Measurements from ENCODE around the gene DAO. TPM values are rescaled to one million over a fixed set of nuclear protein-coding genes. Genes with fewer than 3 reads are reported as not detected.
"Not testable (repeated sequence)": the region's sequence is repeated elsewhere in the genome, so short reads cannot be mapped to it uniquely, and the experiment has no call there.

Gene DAO
- total RNA-seq, 2 donors from 2014 or later: not detected

DNA sequence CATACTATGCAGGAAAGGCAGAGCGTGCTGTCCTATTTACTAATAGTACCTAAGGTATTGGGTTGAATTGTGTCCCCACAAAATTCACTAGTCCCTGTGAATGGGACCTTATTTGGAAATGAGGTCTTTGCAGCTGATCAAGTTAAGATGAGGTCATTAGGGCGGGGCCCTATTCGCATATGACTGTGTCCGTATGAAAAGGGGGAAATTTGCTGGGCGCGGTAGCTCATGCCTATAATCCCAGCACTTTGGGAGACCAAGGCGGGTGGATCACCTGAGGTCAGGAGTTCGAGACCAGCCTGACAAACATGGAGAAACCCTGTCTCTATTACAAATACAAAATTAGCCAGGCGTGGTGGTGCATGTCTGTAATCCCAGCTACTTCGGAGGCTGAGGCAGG lies 13.8 kb upstream of the DAO start:
- H3K27me3 Mint-ChIP-seq; H3K9me3 ChIP-seq (ENCODE audit: control insufficient read depth, low read length, poor library complexity, severe bottlenecking); ATAC-seq; H3K4me3 Mint-ChIP-seq; H3K27ac Mint-ChIP-seq; DNase-seq; H3K4me1 Mint-ChIP-seq; H3K36me3 Mint-ChIP-seq (ENCODE audit: low read depth): not testable (repeated sequence)

DNA sequence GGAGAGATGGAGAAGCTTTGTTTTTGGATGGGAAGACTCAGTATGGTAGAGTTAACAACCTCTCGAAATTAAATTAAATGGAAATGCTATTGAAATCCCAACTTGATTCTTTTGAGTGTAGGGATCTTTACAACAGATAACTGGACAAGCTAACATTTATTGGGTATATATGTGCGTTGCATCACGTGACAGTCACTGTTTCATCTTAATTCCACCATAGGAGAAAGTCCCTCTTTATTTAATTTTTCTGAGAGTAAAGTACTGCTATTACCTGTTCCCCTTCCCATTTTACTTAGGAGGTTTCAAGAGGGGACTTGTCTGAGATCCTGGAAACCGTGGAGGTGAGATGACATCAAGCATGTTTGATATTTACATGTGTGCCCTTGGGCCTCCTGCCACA lies 11.1 kb upstream of the DAO start:
- no peaks in the 10 kb centered on the region for H3K9me3 ChIP-seq (ENCODE audit: control insufficient read depth, low read length, poor library complexity, severe bottlenecking)
- no peak for ATAC-seq
- Mint-ChIP-seq H3K4me1 (peaks cover 2% of the 10 kb centered on the region), H3K27me3 (no peaks in the 10 kb centered on the region), H3K4me3 (no peak overlapping the region), H3K36me3 (ENCODE audit: low read depth) (no peaks in the 10 kb centered on the region), H3K27ac (no peak overlapping the region)
- no peak for DNase-seq

DNA sequence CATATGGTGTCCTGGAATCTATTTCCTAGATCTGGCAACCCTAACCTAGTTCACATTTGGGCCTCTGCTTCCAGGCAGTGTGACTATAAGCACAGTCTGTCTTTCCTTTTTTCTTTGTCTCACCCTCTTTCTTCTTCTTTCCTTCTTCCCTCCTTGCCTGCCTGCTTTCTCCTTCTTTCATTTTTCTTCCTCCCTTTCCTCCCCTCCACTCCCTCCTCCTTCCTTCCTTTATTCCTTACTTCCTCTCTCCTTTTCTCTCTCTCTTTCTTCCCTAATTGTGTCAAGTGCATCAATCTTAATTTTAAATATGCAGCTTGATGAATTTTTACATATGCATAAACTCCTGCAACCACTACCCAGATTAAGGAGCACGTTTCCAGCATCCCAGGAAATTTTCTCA lies 4.6 kb upstream of the DAO start:
- Mint-ChIP-seq H3K27ac (no peak overlapping the region), H3K27me3 (no peaks in the 10 kb centered on the region), H3K36me3 (ENCODE audit: low read depth) (no peaks in the 10 kb centered on the region), H3K4me3 (peak overlapping the region; percentile 0), H3K4me1 (peaks cover 4% of the 10 kb centered on the region)
- no peak for ATAC-seq
- DNase-seq: no peak
- no peaks in the 10 kb centered on the region for H3K9me3 ChIP-seq (ENCODE audit: control insufficient read depth, low read length, poor library complexity, severe bottlenecking)

- no peak for ATAC-seq
These were observed 4.1 kb upstream of the DAO start for GRCh38 chr12:108875682-108876361.

DNA sequence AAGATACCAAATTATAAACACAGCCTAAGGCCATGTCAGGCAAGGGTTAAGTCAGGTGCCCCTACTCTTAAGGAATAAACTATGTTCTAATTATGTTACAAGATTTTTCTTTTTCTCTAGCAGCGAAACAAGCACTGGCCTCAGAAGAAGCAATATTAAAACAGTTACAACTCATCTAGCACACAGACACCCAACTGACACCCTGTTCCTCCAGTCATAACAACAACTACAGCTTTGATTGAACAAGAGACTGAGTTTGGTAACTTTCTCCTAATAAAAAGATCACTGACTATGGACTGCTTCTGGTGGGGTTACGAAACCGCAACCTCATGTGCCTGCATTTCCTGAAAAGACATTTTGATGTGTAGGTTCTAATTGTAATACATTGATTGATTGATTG lies 3.3 kb upstream of the DAO start:
- no peaks in the 10 kb centered on the region for H3K9me3 ChIP-seq (ENCODE audit: control insufficient read depth, low read length, poor library complexity, severe bottlenecking)
- Mint-ChIP-seq H3K36me3 (ENCODE audit: low read depth) (no peaks in the 10 kb centered on the region), H3K4me1 (peaks cover 4% of the 10 kb centered on the region), H3K27me3 (no peaks in the 10 kb centered on the region), H3K4me3 (no peak overlapping the region), H3K27ac (no peak overlapping the region)
- no peak for ATAC-seq
- no peak for DNase-seq

More at GRCh38 chr12:108875682-108876361, 4.1 kb upstream of the DAO start:
- no peaks in the 10 kb centered on the region for H3K9me3 ChIP-seq (ENCODE audit: control insufficient read depth, low read length, poor library complexity, severe bottlenecking)
- no peak overlapping the region for H3K4me3 Mint-ChIP-seq
- no peaks in the 10 kb centered on the region for H3K27me3 Mint-ChIP-seq
- no peaks in the 10 kb centered on the region for H3K36me3 Mint-ChIP-seq (ENCODE audit: low read depth)
- H3K27ac Mint-ChIP-seq: no peak overlapping the region
- no peak for DNase-seq
- peaks cover 4% of the 10 kb centered on the region for H3K4me1 Mint-ChIP-seq

- H3K4me3 Mint-ChIP-seq: no peak overlapping the region
- H3K27me3 Mint-ChIP-seq: no peaks in the 10 kb centered on the region
- no peak for ATAC-seq
- no peaks in the 10 kb centered on the region for H3K4me1 Mint-ChIP-seq
- H3K27ac Mint-ChIP-seq: no peak overlapping the region
- H3K36me3 Mint-ChIP-seq (ENCODE audit: low read depth): no peaks in the 10 kb centered on the region
- no peak for DNase-seq
- H3K9me3 ChIP-seq (ENCODE audit: control insufficient read depth, low read length, poor library complexity, severe bottlenecking): no peaks in the 10 kb centered on the region
These were observed 2.1 kb downstream of the DAO start for GRCh38 chr12:108881953-108882352.

DNA sequence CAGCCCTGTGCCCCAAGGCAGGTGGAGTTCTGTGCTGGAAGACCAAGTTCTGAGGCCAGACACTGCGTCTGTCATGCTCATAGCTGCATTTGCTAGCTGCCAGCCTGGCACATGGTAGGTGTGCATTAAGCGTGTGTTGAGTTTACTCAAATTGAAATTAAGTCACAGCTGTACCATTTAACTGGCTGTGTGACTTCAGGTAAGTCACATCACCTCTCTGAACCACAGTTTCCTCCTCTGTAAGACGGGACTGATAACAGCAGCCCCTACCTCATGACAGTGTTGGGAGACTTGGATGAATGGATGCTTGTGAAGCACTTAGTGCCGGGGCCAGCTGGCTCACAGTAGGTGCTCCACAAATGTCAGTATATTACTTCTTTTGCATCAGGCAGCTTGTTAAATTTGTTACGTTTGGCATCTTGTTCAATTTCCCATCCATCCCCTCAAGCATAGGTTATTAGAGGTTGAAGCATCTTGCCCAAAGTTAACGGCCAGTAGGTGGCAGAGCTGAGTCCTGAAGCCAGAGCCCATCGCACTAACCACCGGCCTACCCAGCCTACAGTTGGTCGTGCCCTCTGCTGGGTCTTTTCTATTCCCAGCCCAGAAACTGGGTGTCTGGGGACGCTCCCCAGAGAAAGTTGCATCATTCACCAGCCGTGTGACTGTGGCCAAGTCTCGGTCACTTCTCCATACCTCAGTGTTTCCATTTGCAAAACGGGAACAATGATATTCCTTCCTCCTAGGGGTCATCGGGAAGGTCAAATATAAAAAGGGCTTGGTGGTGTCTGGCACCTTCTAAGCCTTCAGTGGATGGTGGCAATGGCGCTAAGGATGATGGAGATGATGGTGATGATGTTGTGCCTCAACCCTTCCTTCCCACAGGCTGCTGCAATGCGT lies 4.5 kb downstream of the DAO start:
- DNase-seq (peak; percentile 41 to 67 (median 45)), ATAC-seq (peak; percentile 90)
- H3K9me3 ChIP-seq (ENCODE audit: control insufficient read depth, low read length, poor library complexity, severe bottlenecking): no peaks in the 10 kb centered on the region
- Mint-ChIP-seq H3K27me3 (no peaks in the 10 kb centered on the region), H3K27ac (no peak overlapping the region), H3K36me3 (ENCODE audit: low read depth) (no peaks in the 10 kb centered on the region), H3K4me1 (no peaks in the 10 kb centered on the region), H3K4me3 (no peak overlapping the region)

GRCh38 chr12:108886873-108887629 lies 7.2 kb downstream of the DAO start:
- DNase-seq (no peak), ATAC-seq (no peak)
- Mint-ChIP-seq H3K36me3 (ENCODE audit: low read depth) (no peaks in the 10 kb centered on the region), H3K4me3 (no peak overlapping the region), H3K27me3 (no peaks in the 10 kb centered on the region), H3K27ac (no peak overlapping the region), H3K4me1 (no peaks in the 10 kb centered on the region)
- H3K9me3 ChIP-seq (ENCODE audit: control insufficient read depth, low read length, poor library complexity, severe bottlenecking): no peaks in the 10 kb centered on the region

GRCh38 chr12:108888031-108888430 lies 8.1 kb downstream of the DAO start:
- no peaks in the 10 kb centered on the region for H3K27me3 Mint-ChIP-seq
- H3K9me3 ChIP-seq (ENCODE audit: control insufficient read depth, low read length, poor library complexity, severe bottlenecking): no peaks in the 10 kb centered on the region
- no peak overlapping the region for H3K4me3 Mint-ChIP-seq
- ATAC-seq (no peak), DNase-seq (no peak)
- no peaks in the 10 kb centered on the region for H3K4me1 Mint-ChIP-seq
- H3K36me3 Mint-ChIP-seq (ENCODE audit: low read depth): no peaks in the 10 kb centered on the region
- H3K27ac Mint-ChIP-seq: no peak overlapping the region

GRCh38 chr12:108890208-108890607 lies 10.3 kb downstream of the DAO start:
- ATAC-seq (no peak), DNase-seq (no peak)
- no peaks in the 10 kb centered on the region for H3K9me3 ChIP-seq (ENCODE audit: control insufficient read depth, low read length, poor library complexity, severe bottlenecking)
- no peaks in the 10 kb centered on the region for H3K27me3 Mint-ChIP-seq
- no peak overlapping the region for H3K27ac Mint-ChIP-seq
- no peaks in the 10 kb centered on the region for H3K36me3 Mint-ChIP-seq (ENCODE audit: low read depth)
- H3K4me3 Mint-ChIP-seq: no peak overlapping the region
- no peaks in the 10 kb centered on the region for H3K4me1 Mint-ChIP-seq

DNA sequence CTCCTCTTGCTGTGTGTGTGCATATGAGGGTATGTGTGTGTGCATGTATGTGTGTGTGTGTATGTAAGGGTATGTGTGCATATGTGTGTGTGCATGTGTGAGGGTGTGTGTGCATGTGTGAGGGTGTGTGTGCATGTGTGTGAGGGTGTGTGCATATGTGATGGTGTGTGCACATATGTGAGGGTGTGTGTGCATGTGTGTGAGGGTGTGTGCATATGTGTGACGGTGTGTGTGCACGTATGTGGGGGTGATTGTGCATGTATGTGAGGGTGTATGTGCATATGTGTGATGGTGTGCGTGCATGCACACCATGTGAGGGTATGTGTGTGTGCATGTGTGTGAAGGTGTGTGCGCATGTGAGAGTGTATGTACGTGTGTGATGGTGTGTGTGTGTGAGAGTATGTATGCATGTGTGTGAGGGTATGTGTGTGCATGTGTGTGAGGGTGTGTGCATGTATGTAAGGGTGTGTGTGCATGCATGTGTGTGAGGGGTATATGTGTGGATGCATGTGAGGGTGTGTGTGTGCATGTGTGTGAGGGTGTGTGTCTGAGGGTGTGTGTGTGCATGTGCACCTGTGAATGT lies 15.4 kb downstream of the DAO start:
- Mint-ChIP-seq H3K36me3 (ENCODE audit: low read depth) (no peaks in the 10 kb centered on the region), H3K4me3 (no peak overlapping the region), H3K4me1 (no peaks in the 10 kb centered on the region), H3K27ac (no peak overlapping the region), H3K27me3 (no peaks in the 10 kb centered on the region)
- ATAC-seq: no peak
- H3K9me3 ChIP-seq (ENCODE audit: control insufficient read depth, low read length, poor library complexity, severe bottlenecking): no peaks in the 10 kb centered on the region
- DNase-seq: no peak

- DNase-seq (no peak), ATAC-seq (no peak)
- Mint-ChIP-seq H3K27me3 (no peaks in the 10 kb centered on the region), H3K27ac (no peak overlapping the region), H3K4me3 (no peak overlapping the region), H3K4me1 (no peaks in the 10 kb centered on the region), H3K36me3 (ENCODE audit: low read depth) (no peaks in the 10 kb centered on the region)
- no peaks in the 10 kb centered on the region for H3K9me3 ChIP-seq (ENCODE audit: control insufficient read depth, low read length, poor library complexity, severe bottlenecking)
These were observed 16.4 kb downstream of the DAO start for GRCh38 chr12:108896336-108896735.

GRCh38 chr12:108896817-108897216 lies 16.9 kb downstream of the DAO start:
- H3K9me3 ChIP-seq (ENCODE audit: control insufficient read depth, low read length, poor library complexity, severe bottlenecking): no peaks in the 10 kb centered on the region
- Mint-ChIP-seq H3K4me3 (no peak overlapping the region), H3K36me3 (ENCODE audit: low read depth) (no peaks in the 10 kb centered on the region), H3K27ac (no peak overlapping the region), H3K27me3 (no peaks in the 10 kb centered on the region), H3K4me1 (no peaks in the 10 kb centered on the region)
- ATAC-seq: no peak
- no peak for DNase-seq
